ENCODE results near the gene AHNAK2. TPM values are rescaled to one million over a fixed set of nuclear protein-coding genes. Genes with fewer than 3 reads are reported as not detected.
A peak's percentile ranks its signal among the peaks of the same experiment; 100 is the strongest.

AHNAK2 gene
- total and polyA plus RNA-seq, 2 experiments from 2014 or later: 17.8 to 78.0 TPM

GRCh38 chr14:104972301-104973134, 5.7 kb downstream of the AHNAK2 start:
- DNase-seq (ENCODE audit: low read depth in 1 of 2, low spot score in 1 of 2): no peak
- Histone ChIP-seq H3K36me3 (no peaks in the 10 kb centered on the region), H3K4me1 (ENCODE audit: low read depth) (peaks cover 8% of the 10 kb centered on the region), H3K27ac (no peak overlapping the region), H3K9me3 (ENCODE audit: low read depth) (no peaks in the 10 kb centered on the region), H3K4me3 (no peak overlapping the region), H3K27me3 (peaks cover 8% of the 10 kb centered on the region)
- TF ChIP-seq CTCF (IDR thresholded peaks at IDR 0.05; ENCODE audit: low read depth, low read length): no peak

GRCh38 chr14:104971447-104972240, 6.5 kb downstream of the AHNAK2 start:
- no peak overlapping the region for H3K27ac ChIP-seq
- H3K27me3 ChIP-seq: no peaks in the 10 kb centered on the region
- no peak for DNase-seq (ENCODE audit: low read depth in 1 of 2, low spot score in 1 of 2)
- peaks cover 10% of the 10 kb centered on the region for H3K4me1 ChIP-seq (ENCODE audit: low read depth)
- H3K4me3 ChIP-seq: no peak overlapping the region
- H3K36me3 ChIP-seq: no peaks in the 10 kb centered on the region
- no peaks in the 10 kb centered on the region for H3K9me3 ChIP-seq (ENCODE audit: low read depth)
- TF ChIP-seq CTCF (IDR thresholded peaks at IDR 0.05; ENCODE audit: low read depth, low read length): no peak

GRCh38 chr14:104970231-104971068, 7.7 kb downstream of the AHNAK2 start:
- H3K27ac ChIP-seq: no peak overlapping the region
- no peaks in the 10 kb centered on the region for H3K36me3 ChIP-seq
- H3K4me1 ChIP-seq (ENCODE audit: low read depth): peaks cover 10% of the 10 kb centered on the region
- no peak for TF ChIP-seq CTCF (IDR thresholded peaks at IDR 0.05; ENCODE audit: low read depth, low read length)
- DNase-seq (ENCODE audit: low read depth in 1 of 2, low spot score in 1 of 2): peak in 1 of 2 donors; percentile 77
- no peaks in the 10 kb centered on the region for H3K27me3 ChIP-seq
- no peak overlapping the region for H3K4me3 ChIP-seq
- no peaks in the 10 kb centered on the region for H3K9me3 ChIP-seq (ENCODE audit: low read depth)

- no peak for TF ChIP-seq CTCF (IDR thresholded peaks at IDR 0.05; ENCODE audit: low read depth, low read length)
- Histone ChIP-seq H3K36me3 (no peaks in the 10 kb centered on the region), H3K4me1 (ENCODE audit: low read depth) (peaks cover 10% of the 10 kb centered on the region), H3K27ac (no peak overlapping the region), H3K9me3 (ENCODE audit: low read depth) (no peaks in the 10 kb centered on the region), H3K4me3 (no peak overlapping the region), H3K27me3 (no peaks in the 10 kb centered on the region)
- no peak for DNase-seq (ENCODE audit: low read depth in 1 of 2, low spot score in 1 of 2)
Measured at GRCh38 chr14:104969741-104970230, 8.4 kb downstream of the AHNAK2 start.

All from cardiac muscle cell (in vitro differentiated cells and primary cell).